IMR-90 (cell line): ENCODE data around the gene SMAD4. TPM values are rescaled to one million over a fixed set of nuclear protein-coding genes. Genes with fewer than 3 reads are reported as not detected.
A peak's percentile ranks its signal among the peaks of the same experiment; 100 is the strongest.

Source experiments
- ATAC-seq: fragments of 200-7000 bp; cut with Tn5 transposase; 2 replicates; pipeline ENCODE4 v1.9.1; 2020; ENCODE audit warnings: low read depth, mild to moderate bottlenecking, moderate library complexity
- BruUV-seq: library from RNA; stranded (reverse); fragments of 400-500 nt; replicated peaks from 2 replicates; lab custom pipeline; 2021; lab: Mats Ljungman, UMichigan
- CTCF ChIA-PET: fragments of 300-600 bp; formaldehyde crosslinking; extraction: SDS; loops from one replicate; lab custom pipeline; 2021; ENCODE audit warnings: antibody characterized with exemption; lab: Yijun Ruan, JAX
- POLR2A ChIA-PET: fragments of 300-600 bp; sonication (Branson Sonifier 250); formaldehyde crosslinking; loops from one replicate; lab custom pipeline; 2022; ENCODE audit warnings: antibody characterized with exemption; ENCODE audit not compliant: unreplicated experiment; lab: Charles Lee
- DNase-seq: peaks from one replicate; pipeline ENCODE4 v3.0.0; 2013
- H2AFZ ChIP-seq: replicated peaks from 2 replicates; pipeline ENCODE3; 2013; ENCODE audit warnings: low read length, mild to moderate bottlenecking; ENCODE audit not compliant: poor library complexity
- H2AK5ac ChIP-seq: 2 replicates; pipeline ENCODE4 v1.6.1; 2013; ENCODE audit warnings: low read depth, low read length, inconsistent platforms
- H2AK9ac ChIP-seq: replicated peaks from 2 replicates; pipeline ENCODE3; 2013; ENCODE audit warnings: mild to moderate bottlenecking, low read depth, low read length, moderate library complexity; ENCODE audit not compliant: poor library complexity
- H2BK120ac ChIP-seq: 2 replicates; pipeline ENCODE4 v1.6.1; 2013; ENCODE audit warnings: low read depth, low read length, inconsistent platforms
- H2BK15ac ChIP-seq: 3 replicates; pipeline ENCODE4 v1.6.1; 2013; ENCODE audit warnings: low read depth, low read length, inconsistent platforms
- H2BK20ac ChIP-seq: 2 replicates; pipeline ENCODE4 v1.6.1; 2013; ENCODE audit warnings: low read depth, mild to moderate bottlenecking, inconsistent platforms, low read length, moderate library complexity
- H2BK5ac ChIP-seq: 2 replicates; pipeline ENCODE4 v1.6.1; 2013; ENCODE audit warnings: mild to moderate bottlenecking, low read depth, low read length, inconsistent platforms; ENCODE audit not compliant: poor library complexity, severe bottlenecking
- H3K14ac ChIP-seq: replicated peaks from 2 replicates; pipeline ENCODE4 v1.6.1; 2013; ENCODE audit warnings: low read depth, low read length, inconsistent platforms
- H3K18ac ChIP-seq: 2 replicates; pipeline ENCODE4 v1.6.1; 2013; ENCODE audit warnings: low read depth, low read length, control low read depth
- H3K23ac ChIP-seq: 2 replicates; pipeline ENCODE4 v1.6.1; 2013; ENCODE audit warnings: low read depth, low read length, inconsistent platforms
- H3K27ac ChIP-seq: 2 replicates; pipeline ENCODE4 v1.5.1; 2013; ENCODE audit warnings: mild to moderate bottlenecking, control low read depth, low read length; ENCODE audit not compliant: insufficient read depth
- H3K27me3 ChIP-seq: 2 replicates; pipeline ENCODE4 v1.6.1; 2013; ENCODE audit warnings: low read length; ENCODE audit not compliant: control insufficient read depth, insufficient read depth
- H3K36me3 ChIP-seq: 2 replicates; pipeline ENCODE4 v1.6.1; 2013; ENCODE audit warnings: low read length, mixed read lengths; ENCODE audit not compliant: control insufficient read depth, insufficient read depth
- H3K4ac ChIP-seq: 2 replicates; pipeline ENCODE4 v1.6.1; 2013; ENCODE audit warnings: low read depth, low read length, inconsistent platforms
- H3K4me1 ChIP-seq: 2 replicates; pipeline ENCODE4 v1.6.1; 2013; ENCODE audit warnings: low read length, mixed read lengths; ENCODE audit not compliant: control insufficient read depth, insufficient read depth
- H3K4me2 ChIP-seq: 2 replicates; pipeline ENCODE4 v1.6.1; 2013; ENCODE audit warnings: low read depth, mild to moderate bottlenecking, control low read depth, low read length, moderate library complexity
- H3K4me3 ChIP-seq: 2 replicates; pipeline ENCODE4 v1.5.1; 2013; ENCODE audit warnings: low read depth, mild to moderate bottlenecking, control low read depth, low read length, moderate library complexity; ENCODE audit not compliant: insufficient read depth
- H3K56ac ChIP-seq: 2 replicates; pipeline ENCODE4 v1.6.1; 2013; ENCODE audit warnings: low read length, inconsistent platforms; ENCODE audit not compliant: insufficient read depth; ENCODE audit errors: extremely low read depth
- H3K79me1 ChIP-seq, 2 experiments: 2 replicates each; pipeline ENCODE4 v1.6.1; 2013; ENCODE audit warnings: low read length in 2 of 2, inconsistent platforms in 1 of 2, low read depth in 1 of 2
- H3K9ac ChIP-seq: 2 replicates; pipeline ENCODE4 v1.6.1; 2013; ENCODE audit warnings: low read depth, low read length, control low read depth
- H3K9me1 ChIP-seq: 2 replicates; pipeline ENCODE4 v1.6.1; 2013; ENCODE audit warnings: low read length, inconsistent platforms; ENCODE audit not compliant: insufficient read depth
- H3K9me3 ChIP-seq: 2 replicates; pipeline ENCODE4 v1.6.1; 2013; ENCODE audit warnings: low read length; ENCODE audit not compliant: control insufficient read depth, insufficient read depth
- H4K20me1 ChIP-seq: 2 replicates; pipeline ENCODE4 v1.6.1; 2013; ENCODE audit warnings: low read length, inconsistent platforms; ENCODE audit not compliant: insufficient read depth
- H4K5ac ChIP-seq: 2 replicates; pipeline ENCODE4 v1.6.1; 2013; ENCODE audit warnings: mild to moderate bottlenecking, low read depth, low read length, control low read depth
- H4K8ac ChIP-seq, 2 experiments: 2 replicates each; pipeline ENCODE4 v1.6.1; 2013; ENCODE audit warnings: low read depth in 2 of 2, low read length in 2 of 2, control low read depth in 1 of 2, inconsistent platforms in 1 of 2
- H4K91ac ChIP-seq: 2 replicates; pipeline ENCODE4 v1.6.1; 2013; ENCODE audit warnings: low read depth, low read length, inconsistent platforms; ENCODE audit not compliant: insufficient read depth
- FOS ChIP-seq: fragments of 150-350 bp; IDR thresholded peaks from 2 replicates; pipeline ENCODE4 v1.6.1; 2016; ENCODE audit warnings: low read depth, low read length
- MAFK ChIP-seq: IDR thresholded peaks from 2 replicates; pipeline ENCODE4 v1.6.1; 2012; ENCODE audit warnings: low read depth, low read length, improper control_type of control experiment
- WGBS, 2 experiments: methylation state at CpG; one replicate each; pipeline versions ENCODE4 v1.1.5 to v1.1.7; 2013; ENCODE audit warnings: missing lambda C conversion rate in 2 of 2; ENCODE audit not compliant: insufficient read length in 1 of 2; ENCODE audit errors: extremely low coverage in 2 of 2; 5-methylcytosine and 5-hydroxymethylcytosine counted together
- dilution Hi-C: fragments of 300-500 bp; cut with HindIII; formaldehyde crosslinking; loops from one replicate; pipeline ENCODE4 v1.14.3; 2018; ENCODE audit warnings: low sequenced_read_pairs; ENCODE audit not compliant: unreplicated experiment
- in situ Hi-C: fragments of 300-500 bp; cut with MboI; formaldehyde crosslinking; loops from 3 replicates; pipeline ENCODE4 v1.14.3; 2019; ENCODE audit warnings: low sequenced_read_pairs, inconsistent platforms, mixed read lengths
- intact Hi-C: fragments of 100-400 bp; cut with micrococcal nuclease; formaldehyde crosslinking; loops from 2 replicates; pipeline ENCODE4 v1.10.0; 2022
- polyA plus RNA-seq, 3 experiments: library from polyadenylated mRNA; depleted of rRNA; stranded (reverse); fragments of >200 nt; gene quantifications; 2 replicates each; pipeline ENCODE4 v1.2.3, GENCODE V29; 2012; ENCODE audit warnings: low replicate concordance in 1 of 3
- total RNA-seq: library from RNA; depleted of rRNA; stranded (reverse); fragments of >200 nt; gene quantifications from 2 replicates; pipeline ENCODE4 v1.2.3, GENCODE V29; 2012

SMAD4 gene
- total and polyA plus RNA-seq, 2 of the 4 experiments (the other 2 are of a cell fraction), result 57.6 to 145 TPM

DNA sequence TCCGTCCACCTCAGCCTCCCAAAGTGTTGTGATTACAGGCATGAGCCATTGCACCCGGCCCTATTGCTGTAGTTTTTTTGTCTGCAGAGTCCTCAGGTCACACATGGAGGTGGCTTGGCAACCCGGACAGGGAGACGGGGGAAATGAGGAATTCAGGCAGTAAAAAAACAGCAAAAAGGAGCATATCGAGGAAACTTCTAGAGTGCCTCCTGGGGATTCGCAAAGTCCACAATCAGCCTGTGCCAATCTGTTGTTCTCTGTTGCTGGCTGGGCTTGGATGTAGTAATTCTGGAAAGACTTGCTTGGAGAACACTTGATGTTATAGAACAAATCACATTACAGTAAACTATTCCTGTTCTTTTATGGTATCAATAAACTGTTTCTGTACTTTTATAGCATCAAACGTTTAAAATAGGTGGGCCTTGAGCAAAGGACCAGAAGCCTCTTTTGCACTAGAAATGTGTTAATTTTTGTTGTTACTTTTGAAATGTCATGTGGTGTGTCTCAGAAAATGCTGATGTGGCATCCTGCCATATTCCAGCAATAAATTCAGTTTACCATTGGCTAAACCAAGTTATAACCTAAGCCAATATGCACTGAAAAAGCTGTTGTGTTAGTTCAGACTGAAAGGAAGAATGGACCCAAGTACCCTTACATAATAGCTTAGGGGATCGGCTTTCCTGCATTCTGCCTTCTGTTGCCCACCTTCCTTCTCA, 47.8 kb upstream of the SMAD4 start:
- peaks cover 6% of the 10 kb centered on the region for H3K9me1 ChIP-seq
- in situ Hi-C loops (no loop called here), intact Hi-C loops (no loop called here), dilution Hi-C loops (no loop called here)
- peaks cover 5 to 10% of the 10 kb centered on the region in 2 experiments; a peak in 2 of 4 replicates for H3K79me1 ChIP-seq
- TF ChIP-seq FOS (no peak), MAFK (peak; percentile 77)
- H3K4me1 ChIP-seq, result peaks cover 9% of the 10 kb centered on the region
- no peak overlapping the region for H2BK15ac ChIP-seq
- no peak overlapping the region for H2BK120ac ChIP-seq
- CTCF ChIA-PET, result no interaction called here
- peaks cover 3% of the 10 kb centered on the region; the same call in 1 of the 2 replicates for H3K9me3 ChIP-seq
- H2AK5ac ChIP-seq, result no peak overlapping the region
- no peak overlapping the region for H3K4me3 ChIP-seq
- no peak overlapping the region for H3K9ac ChIP-seq
- no peak overlapping the region for H2BK5ac ChIP-seq
- peaks cover 18% of the 10 kb centered on the region; the same call in 1 of the 2 replicates for H3K36me3 ChIP-seq
- H4K91ac ChIP-seq, result no peak overlapping the region
- no peak for ATAC-seq
- no peak for DNase-seq
- no peak overlapping the region for H2BK20ac ChIP-seq
- no peak overlapping the region for H3K23ac ChIP-seq
- no peak overlapping the region for H4K8ac ChIP-seq
- H3K27ac ChIP-seq, result no peak overlapping the region
- no peak overlapping the region for H3K4me2 ChIP-seq
- H3K18ac ChIP-seq, result no peak overlapping the region
- no peak overlapping the region for H4K5ac ChIP-seq
- WGBS, 2 experiments, result 88% methylated on average over 1 of the region's 8 CpGs; no CpG with 5 or more reads in 1 of the 2 experiments
- H4K20me1 ChIP-seq, result 0 out of 2 replicates have a peak, but pooled peaks cover 3% of the 10 kb centered on the region
- POLR2A ChIA-PET, result no interaction called here
- no peak overlapping the region for H2AK9ac ChIP-seq
- no peak overlapping the region for H2AFZ ChIP-seq
- BruUV-seq, result no TSS peak
- no peak overlapping the region for H3K4ac ChIP-seq
- no peak overlapping the region for H3K56ac ChIP-seq
- no peaks in the 10 kb centered on the region for H3K27me3 ChIP-seq
- no peak overlapping the region for H3K14ac ChIP-seq
